ENCODE results near the gene CDK5RAP2. TPM values are rescaled to one million over a fixed set of nuclear protein-coding genes. Genes with fewer than 3 reads are reported as not detected.

The CDK5RAP2 gene
- total and polyA plus RNA-seq, 9 of the 15 experiments (the other 6 are each of a cell fraction or from before 2014, with no cell fraction given): 19.9 to 68.8 (median 42.2) TPM

DNA sequence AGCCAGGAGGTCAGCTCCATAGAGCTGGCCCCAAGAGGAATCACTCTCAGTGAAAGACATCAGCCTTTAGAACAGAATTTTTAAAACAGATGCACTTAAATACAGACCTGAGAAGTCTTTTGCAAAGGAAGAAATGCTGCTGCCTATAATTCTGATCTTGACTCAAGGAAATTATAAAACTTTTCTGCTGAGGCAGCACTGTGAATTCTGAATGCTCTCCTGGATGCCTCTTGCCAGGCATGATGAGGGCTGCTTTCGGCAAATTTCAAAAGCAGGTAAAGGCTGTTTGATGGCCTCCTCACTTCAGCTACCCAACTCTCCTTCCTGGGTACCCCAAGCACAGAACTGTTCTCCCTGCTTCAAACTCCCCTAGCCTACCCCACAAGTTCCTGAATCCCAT is 174.8 kb downstream of the CDK5RAP2 start:
- no peaks in the 10 kb centered on the region for H3K79me2 ChIP-seq (ENCODE audit: control insufficient read depth, insufficient read depth, low read length)
- no peak overlapping the region for H2AFZ ChIP-seq (ENCODE audit: low read depth, low read length)
- peak; percentile 56 for TF ChIP-seq ZNF316 (IDR thresholded peaks at IDR 0.05)
- TF ChIP-seq C11orf30 (IDR thresholded peaks at IDR 0.05; ENCODE audit: low read depth): peak; percentile 52
- no peak for TF ChIP-seq GATAD2A (IDR thresholded peaks at IDR 0.05)
- no peak overlapping the region for H3K4me2 ChIP-seq (ENCODE audit: insufficient read depth, low read length)
- peaks cover 14 to 21% of the 10 kb centered on the region in 2 experiments for H3K4me1 ChIP-seq (replicated peaks in 1 of 2; ENCODE audit: control insufficient read depth in 2 of 2, insufficient read depth in 2 of 2, low read length in 2 of 2)
- no TSS peak for BruUV-seq (replicated peaks)
- no peak overlapping the region for H3K9ac ChIP-seq (ENCODE audit: insufficient read depth in 1 of 2, low read depth in 2 of 2, low read length in 2 of 2)
- DNase-seq (ENCODE audit: extremely low read depth in 1 of 4, low spot score in 3 of 4) (no peak), ATAC-seq (no peak), FAIRE-seq (no peak)
- POLR2A ChIA-PET: interaction anchor here (0.9 to 1.6 kb wide), 2 partner anchors 12 to 22 kb away, joined by 3 read pairs; no protein-coding TSS in a partner anchor
- H3K27ac ChIP-seq (ENCODE audit: extremely low read depth, low read depth, low read length): peak overlapping the region; percentile 95; the same call in 2 of the 3 replicates
- H3K36me3 ChIP-seq (ENCODE audit: control insufficient read depth, insufficient read depth, low read length): peaks cover 89% of the 10 kb centered on the region
- intact Hi-C loops (cut with micrococcal nuclease) (loop anchor here (10.0 kb wide), 1 partner anchor 70 kb away; no protein-coding TSS in a partner anchor), in situ Hi-C loops (cut with MboI) (no loop called here)
- WGBS (ENCODE audit: insufficient coverage, low coverage, missing lambda C conversion rate): 100% methylated on average over 1 of the region's 1 CpG
- no peaks in the 10 kb centered on the region for H4K20me1 ChIP-seq (replicated peaks; ENCODE audit: control insufficient read depth, insufficient read depth, low read length)
- CTCF ChIA-PET (ENCODE audit: low intra/inter-chr PET ratio): no interaction called here
- no peaks in the 10 kb centered on the region for H3K9me1 ChIP-seq (ENCODE audit: control insufficient read depth, insufficient read depth, low read length)
- H3K27me3 ChIP-seq (ENCODE audit: control insufficient read depth in 2 of 2, insufficient read depth in 2 of 2, low read length in 2 of 2): no peaks in the 10 kb centered on the region; a peak in 1 of 5 replicates
- no peak overlapping the region for H3K4me3 ChIP-seq
- H3K9me3 ChIP-seq (replicated peaks; ENCODE audit: control insufficient read depth, insufficient read depth, low read depth, low read length): no peaks in the 10 kb centered on the region

GRCh38 chr9:120403543-120403856 is 176.5 kb downstream of the CDK5RAP2 start:
- FAIRE-seq (no peak), ATAC-seq (no peak; the same call in 2 of the 3 replicates), DNase-seq (ENCODE audit: extremely low read depth in 1 of 4, low spot score in 3 of 4) (peak in 1 of 4 experiments; percentile 50)
- in situ Hi-C loops (cut with MboI) (no loop called here), intact Hi-C loops (cut with micrococcal nuclease) (loop anchor here (10.0 kb wide), 1 partner anchor 71 kb away; no protein-coding TSS in a partner anchor)
- no peaks in the 10 kb centered on the region for H4K20me1 ChIP-seq (replicated peaks; ENCODE audit: control insufficient read depth, insufficient read depth, low read length)
- H3K79me2 ChIP-seq (ENCODE audit: control insufficient read depth, insufficient read depth, low read length): no peaks in the 10 kb centered on the region
- BruUV-seq (replicated peaks): no TSS peak
- H3K4me3 ChIP-seq: no peak overlapping the region
- peak overlapping the region; percentile 55 for H3K4me2 ChIP-seq (ENCODE audit: insufficient read depth, low read length)
- H3K9me3 ChIP-seq (replicated peaks; ENCODE audit: control insufficient read depth, insufficient read depth, low read depth, low read length): no peaks in the 10 kb centered on the region
- peaks cover 14 to 21% of the 10 kb centered on the region in 2 experiments for H3K4me1 ChIP-seq (replicated peaks in 1 of 2; ENCODE audit: control insufficient read depth in 2 of 2, insufficient read depth in 2 of 2, low read length in 2 of 2)
- CTCF ChIA-PET (ENCODE audit: low intra/inter-chr PET ratio): no interaction called here
- H3K27me3 ChIP-seq (ENCODE audit: control insufficient read depth in 2 of 2, insufficient read depth in 2 of 2, low read length in 2 of 2): no peaks in the 10 kb centered on the region
- H2AFZ ChIP-seq (ENCODE audit: low read depth, low read length): peak overlapping the region; percentile 68
- 24% methylated on average over 3 of the region's 3 CpGs for WGBS (ENCODE audit: insufficient coverage, low coverage, missing lambda C conversion rate)
- POLR2A ChIA-PET: interaction anchor here (0.6 to 1.6 kb wide), 4 partner anchors 12 to 590 kb away, joined by 3 to 4 read pairs (median 3); no protein-coding TSS in a partner anchor
- peaks cover 89% of the 10 kb centered on the region for H3K36me3 ChIP-seq (ENCODE audit: control insufficient read depth, insufficient read depth, low read length)
- no peaks in the 10 kb centered on the region for H3K9me1 ChIP-seq (ENCODE audit: control insufficient read depth, insufficient read depth, low read length)
- peak overlapping the region; percentile 95 for H3K27ac ChIP-seq (ENCODE audit: extremely low read depth, low read depth, low read length)
- peak overlapping the region; percentile 29 to 65; a peak in 3 of 4 replicates for H3K9ac ChIP-seq (ENCODE audit: insufficient read depth in 1 of 2, low read depth in 2 of 2, low read length in 2 of 2)
- TF ChIP-seq ETS1 (conservative IDR thresholded peaks at IDR 0.05; ENCODE audit: control insufficient read depth, low read depth, low read length) (no peak), ZEB2 (IDR thresholded peaks at IDR 0.05) (0 out of 2 replicates have a peak, but pooled peaks have one; percentile 9), PTTG1 (tag; IDR thresholded peaks at IDR 0.05; ENCODE audit: low read depth) (no peak), FOXK2 (conservative IDR thresholded peaks at IDR 0.05 in 1 of 2, IDR thresholded peaks at IDR 0.05 in 1 of 2; ENCODE audit: low read depth in 2 of 2) (0 out of 4 replicates have a peak, but pooled peaks of 1 of the 2 experiments have one; percentile 31), NFATC3 (IDR thresholded peaks at IDR 0.05) (no peak), PATZ1 (CRISPR knock-in tag; IDR thresholded peaks at IDR 0.05; ENCODE audit: borderline replicate concordance) (no peak), NCOR1 (IDR thresholded peaks at IDR 0.05) (no peak), SIN3A (IDR thresholded peaks at IDR 0.05; ENCODE audit: borderline replicate concordance in 2 of 2, control insufficient read depth in 1 of 2, low read depth in 2 of 2, low read length in 2 of 2) (peak in 1 of 2 experiments; percentile 31; a peak in 1 of 4 replicates)
- TF ChIP-seq, protein P1, sequence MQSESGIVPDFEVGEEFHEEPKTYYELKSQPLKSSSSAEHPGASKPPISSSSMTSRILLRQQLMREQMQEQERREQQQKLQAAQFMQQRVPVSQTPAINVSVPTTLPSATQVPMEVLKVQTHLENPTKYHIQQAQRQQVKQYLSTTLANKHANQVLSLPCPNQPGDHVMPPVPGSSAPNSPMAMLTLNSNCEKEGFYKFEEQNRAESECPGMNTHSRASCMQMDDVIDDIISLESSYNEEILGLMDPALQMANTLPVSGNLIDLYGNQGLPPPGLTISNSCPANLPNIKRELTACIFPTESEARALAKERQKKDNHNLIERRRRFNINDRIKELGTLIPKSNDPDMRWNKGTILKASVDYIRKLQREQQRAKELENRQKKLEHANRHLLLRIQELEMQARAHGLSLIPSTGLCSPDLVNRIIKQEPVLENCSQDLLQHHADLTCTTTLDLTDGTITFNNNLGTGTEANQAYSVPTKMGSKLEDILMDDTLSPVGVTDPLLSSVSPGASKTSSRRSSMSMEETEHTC (IDR thresholded peaks at IDR 0.05): no peak

Data from K562 (cell line).